Measurements from ENCODE around the gene BAIAP2L2. TPM values are rescaled to one million over a fixed set of nuclear protein-coding genes. Genes with fewer than 3 reads are reported as not detected.

BAIAP2L2 gene
- polyA plus RNA-seq, 2 of the 4 experiments (the other 2 are of a cell fraction), result 3.5 to 4.7 TPM

DNA sequence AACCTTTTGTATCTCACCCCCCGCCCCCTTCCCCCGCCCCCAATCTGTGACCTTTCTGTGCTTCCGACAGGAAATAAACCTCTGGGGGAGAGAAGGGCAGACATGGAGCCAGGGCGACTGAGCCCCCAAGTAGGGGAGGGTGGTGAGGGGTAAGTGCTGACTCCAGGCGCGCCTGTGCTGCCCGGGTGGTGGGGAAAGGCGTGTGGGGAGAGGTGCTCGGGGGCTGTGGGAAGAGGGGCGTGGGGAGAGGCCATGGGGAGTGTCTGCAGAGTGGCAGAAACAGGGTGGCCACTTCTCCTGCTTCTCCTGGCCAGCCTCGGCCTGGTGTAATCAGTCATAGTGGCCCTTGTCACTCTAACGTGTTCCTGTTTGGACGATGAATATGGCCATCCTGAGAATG, 34.5 kb downstream of the BAIAP2L2 start:
- no peak overlapping the region for H3K4me2 ChIP-seq
- no peak overlapping the region for H3K4me3 ChIP-seq
- H3K9me3 ChIP-seq, result no peaks in the 10 kb centered on the region
- H3K27ac ChIP-seq, result no peak overlapping the region
- no peak for ATAC-seq
- DNase-seq (ENCODE audit: low read depth in 1 of 2, low spot score in 1 of 2), result no peak
- TF ChIP-seq CEBPB (IDR thresholded peaks at IDR 0.05), result no peak
- TF ChIP-seq NR3C1 (IDR thresholded peaks at IDR 0.05), result no peak
- no peak for TF ChIP-seq POLR2A (IDR thresholded peaks at IDR 0.05; ENCODE audit: low read length)
- TF ChIP-seq MAFK (IDR thresholded peaks at IDR 0.05; ENCODE audit: partially characterized antibody), result no peak
- TF ChIP-seq, protein P1, sequence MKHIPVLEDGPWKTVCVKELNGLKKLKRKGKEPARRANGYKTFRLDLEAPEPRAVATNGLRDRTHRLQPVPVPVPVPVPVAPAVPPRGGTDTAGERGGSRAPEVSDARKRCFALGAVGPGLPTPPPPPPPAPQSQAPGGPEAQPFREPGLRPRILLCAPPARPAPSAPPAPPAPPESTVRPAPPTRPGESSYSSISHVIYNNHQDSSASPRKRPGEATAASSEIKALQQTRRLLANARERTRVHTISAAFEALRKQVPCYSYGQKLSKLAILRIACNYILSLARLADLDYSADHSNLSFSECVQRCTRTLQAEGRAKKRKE (CRISPR knock-in tag; IDR thresholded peaks at IDR 0.05; ENCODE audit: low read depth), result no peak
- TF ChIP-seq, protein P2, sequence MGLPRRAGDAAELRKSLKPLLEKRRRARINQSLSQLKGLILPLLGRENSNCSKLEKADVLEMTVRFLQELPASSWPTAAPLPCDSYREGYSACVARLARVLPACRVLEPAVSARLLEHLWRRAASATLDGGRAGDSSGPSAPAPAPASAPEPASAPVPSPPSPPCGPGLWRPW (IDR thresholded peaks at IDR 0.05), result no peak
- no peak for TF ChIP-seq MAZ (IDR thresholded peaks at IDR 0.05; ENCODE audit: borderline replicate concordance, low read depth, low read length)
- TF ChIP-seq CHD4 (IDR thresholded peaks at IDR 0.05; ENCODE audit: borderline replicate concordance), result no peak
- TF ChIP-seq KDM5A (IDR thresholded peaks at IDR 0.05), result no peak
- TF ChIP-seq NPAS2 (CRISPR knock-in tag; IDR thresholded peaks at IDR 0.05; ENCODE audit: borderline replicate concordance), result no peak
- TF ChIP-seq, protein P3, sequence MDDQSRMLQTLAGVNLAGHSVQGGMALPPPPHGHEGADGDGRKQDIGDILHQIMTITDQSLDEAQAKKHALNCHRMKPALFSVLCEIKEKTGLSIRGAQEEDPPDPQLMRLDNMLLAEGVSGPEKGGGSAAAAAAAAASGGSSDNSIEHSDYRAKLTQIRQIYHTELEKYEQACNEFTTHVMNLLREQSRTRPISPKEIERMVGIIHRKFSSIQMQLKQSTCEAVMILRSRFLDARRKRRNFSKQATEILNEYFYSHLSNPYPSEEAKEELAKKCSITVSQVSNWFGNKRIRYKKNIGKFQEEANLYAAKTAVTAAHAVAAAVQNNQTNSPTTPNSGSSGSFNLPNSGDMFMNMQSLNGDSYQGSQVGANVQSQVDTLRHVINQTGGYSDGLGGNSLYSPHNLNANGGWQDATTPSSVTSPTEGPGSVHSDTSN (IDR thresholded peaks at IDR 0.05), result no peak
- TF ChIP-seq, protein P4, sequence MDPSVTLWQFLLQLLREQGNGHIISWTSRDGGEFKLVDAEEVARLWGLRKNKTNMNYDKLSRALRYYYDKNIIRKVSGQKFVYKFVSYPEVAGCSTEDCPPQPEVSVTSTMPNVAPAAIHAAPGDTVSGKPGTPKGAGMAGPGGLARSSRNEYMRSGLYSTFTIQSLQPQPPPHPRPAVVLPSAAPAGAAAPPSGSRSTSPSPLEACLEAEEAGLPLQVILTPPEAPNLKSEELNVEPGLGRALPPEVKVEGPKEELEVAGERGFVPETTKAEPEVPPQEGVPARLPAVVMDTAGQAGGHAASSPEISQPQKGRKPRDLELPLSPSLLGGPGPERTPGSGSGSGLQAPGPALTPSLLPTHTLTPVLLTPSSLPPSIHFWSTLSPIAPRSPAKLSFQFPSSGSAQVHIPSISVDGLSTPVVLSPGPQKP (IDR thresholded peaks at IDR 0.05; ENCODE audit: low read depth, low read length), result no peak
- no peak for TF ChIP-seq FOXS1 (CRISPR knock-in tag; IDR thresholded peaks at IDR 0.05)
- no peak for TF ChIP-seq EP300 (IDR thresholded peaks at IDR 0.05)
- TF ChIP-seq EHMT2 (IDR thresholded peaks at IDR 0.05; ENCODE audit: low read depth), result no peak
- no peak for TF ChIP-seq KDM1A (IDR thresholded peaks at IDR 0.05; ENCODE audit: low read depth)
- no peak for TF ChIP-seq HDAC2 (IDR thresholded peaks at IDR 0.05)
- no peak for TF ChIP-seq MYC (IDR thresholded peaks at IDR 0.05; ENCODE audit: borderline replicate concordance, low read length)
- no peak for TF ChIP-seq HOXB13 (CRISPR knock-in tag; IDR thresholded peaks at IDR 0.05; ENCODE audit: low read depth)
- WGBS (ENCODE audit: missing lambda C conversion rate), result 79% methylated on average over 5 of the region's 13 CpGs
- no peak for FAIRE-seq
- ChIA-PET POLR2A (no interaction called here), CTCF (no interaction called here)
- H3K4me1 ChIP-seq, result no peaks in the 10 kb centered on the region

DNA sequence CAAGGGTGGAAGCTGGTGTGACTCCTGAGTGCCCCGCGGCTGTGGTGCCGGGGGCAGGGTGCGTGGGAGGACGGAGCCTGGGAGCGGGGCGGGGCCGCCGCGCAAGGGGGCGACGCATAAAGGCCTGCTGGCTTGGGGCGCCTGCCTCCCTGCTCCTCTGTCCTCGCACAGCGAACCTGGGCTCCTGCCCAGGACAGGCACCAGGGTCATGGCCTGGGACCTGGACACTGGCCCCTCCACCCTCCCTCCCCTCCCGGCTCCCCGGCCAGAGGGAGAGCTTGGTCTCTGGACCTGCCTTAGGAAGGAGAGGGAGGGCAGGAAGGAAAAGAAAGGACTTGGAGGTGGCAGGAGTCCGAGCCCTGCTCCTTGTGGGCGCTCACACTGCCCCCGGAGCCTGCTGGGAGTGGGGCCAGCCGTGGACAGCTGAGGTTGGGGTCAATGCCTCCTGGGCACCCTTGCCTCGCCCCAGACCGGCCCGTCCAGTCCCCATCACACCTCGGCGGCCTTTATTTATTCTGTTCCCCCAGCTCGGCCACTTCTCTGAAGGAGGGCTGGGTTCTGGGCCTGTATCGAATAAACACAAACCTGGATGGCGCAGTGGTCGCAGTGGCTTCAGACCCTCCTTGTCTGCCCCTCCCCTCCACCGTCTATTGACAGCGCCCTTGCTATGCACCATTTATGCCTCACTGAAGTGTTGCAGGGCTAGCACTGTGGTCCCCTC, 35.2 kb downstream of the BAIAP2L2 start:
- DNase-seq (ENCODE audit: low read depth in 1 of 2, low spot score in 1 of 2) (no peak), ATAC-seq (no peak), FAIRE-seq (no peak)
- H3K4me1 ChIP-seq, result no peaks in the 10 kb centered on the region
- no peaks in the 10 kb centered on the region for H3K9me3 ChIP-seq
- H3K4me3 ChIP-seq, result no peak overlapping the region
- ChIA-PET CTCF (interaction anchor here (0.6 kb wide), 1 partner anchor 132 kb away, joined by 3 read pairs; no protein-coding TSS in a partner anchor), POLR2A (no interaction called here)
- 91% methylated on average over 22 of the region's 32 CpGs for WGBS (ENCODE audit: missing lambda C conversion rate)
- H3K27ac ChIP-seq, result no peak overlapping the region
- no peak for TF ChIP-seq PHF8 (IDR thresholded peaks at IDR 0.05; ENCODE audit: borderline replicate concordance, low read depth)
- no peak for TF ChIP-seq ZC3H11A (IDR thresholded peaks at IDR 0.05)
- TF ChIP-seq RNF2 (IDR thresholded peaks at IDR 0.05; ENCODE audit: borderline replicate concordance, low read depth), result no peak
- TF ChIP-seq SMC3 (IDR thresholded peaks at IDR 0.05), result no peak
- no peak for TF ChIP-seq RARB (CRISPR knock-in tag; IDR thresholded peaks at IDR 0.05)
- no peak for TF ChIP-seq EHMT2 (IDR thresholded peaks at IDR 0.05; ENCODE audit: low read depth)
- TF ChIP-seq CBX8 (IDR thresholded peaks at IDR 0.05), result no peak
- no peak for TF ChIP-seq GATA3 (IDR thresholded peaks at IDR 0.05; ENCODE audit: borderline replicate concordance)
- TF ChIP-seq, protein P1 (CRISPR knock-in tag; IDR thresholded peaks at IDR 0.05; ENCODE audit: low read depth), result no peak
- TF ChIP-seq ZFP36 (IDR thresholded peaks at IDR 0.05; ENCODE audit: borderline replicate concordance, partially characterized antibody), result no peak
- no peak for TF ChIP-seq FOSL2 (IDR thresholded peaks at IDR 0.05)
- TF ChIP-seq FOSL2 (CRISPR knock-in tag; IDR thresholded peaks at IDR 0.05), result no peak
- TF ChIP-seq FOXS1 (CRISPR knock-in tag; IDR thresholded peaks at IDR 0.05), result no peak
- no peak for TF ChIP-seq KDM1A (IDR thresholded peaks at IDR 0.05; ENCODE audit: low read depth)
- TF ChIP-seq JUNB (IDR thresholded peaks at IDR 0.05), result no peak
- TF ChIP-seq, protein P5, sequence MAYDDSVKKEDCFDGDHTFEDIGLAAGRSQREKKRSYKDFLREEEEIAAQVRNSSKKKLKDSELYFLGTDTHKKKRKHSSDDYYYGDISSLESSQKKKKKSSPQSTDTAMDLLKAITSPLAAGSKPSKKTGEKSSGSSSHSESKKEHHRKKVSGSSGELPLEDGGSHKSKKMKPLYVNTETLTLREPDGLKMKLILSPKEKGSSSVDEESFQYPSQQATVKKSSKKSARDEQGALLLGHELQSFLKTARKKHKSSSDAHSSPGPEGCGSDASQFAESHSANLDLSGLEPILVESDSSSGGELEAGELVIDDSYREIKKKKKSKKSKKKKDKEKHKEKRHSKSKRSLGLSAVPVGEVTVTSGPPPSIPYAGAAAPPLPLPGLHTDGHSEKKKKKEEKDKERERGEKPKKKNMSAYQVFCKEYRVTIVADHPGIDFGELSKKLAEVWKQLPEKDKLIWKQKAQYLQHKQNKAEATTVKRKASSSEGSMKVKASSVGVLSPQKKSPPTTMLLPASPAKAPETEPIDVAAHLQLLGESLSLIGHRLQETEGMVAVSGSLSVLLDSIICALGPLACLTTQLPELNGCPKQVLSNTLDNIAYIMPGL (CRISPR knock-in tag; IDR thresholded peaks at IDR 0.05; ENCODE audit: borderline replicate concordance), result no peak
- TF ChIP-seq, protein P6, sequence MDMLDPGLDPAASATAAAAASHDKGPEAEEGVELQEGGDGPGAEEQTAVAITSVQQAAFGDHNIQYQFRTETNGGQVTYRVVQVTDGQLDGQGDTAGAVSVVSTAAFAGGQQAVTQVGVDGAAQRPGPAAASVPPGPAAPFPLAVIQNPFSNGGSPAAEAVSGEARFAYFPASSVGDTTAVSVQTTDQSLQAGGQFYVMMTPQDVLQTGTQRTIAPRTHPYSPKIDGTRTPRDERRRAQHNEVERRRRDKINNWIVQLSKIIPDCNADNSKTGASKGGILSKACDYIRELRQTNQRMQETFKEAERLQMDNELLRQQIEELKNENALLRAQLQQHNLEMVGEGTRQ (IDR thresholded peaks at IDR 0.05), result no peak
- TF ChIP-seq RAD21 (conservative IDR thresholded peaks at IDR 0.05 in 1 of 2, IDR thresholded peaks at IDR 0.05 in 1 of 2), result no peak
- no peak overlapping the region for H3K4me2 ChIP-seq

Data from A549 (cell line).